Astrocyte of the cerebellum (primary cell): ENCODE results near the gene CYTH3.

ENCODE experiments used
- DNase-seq: peaks from one replicate; pipeline ENCODE4 v3.0.0-alpha.2; 2011; ENCODE audit warnings: low read depth
- H3K4me3 ChIP-seq: 2 replicates; pipeline ENCODE4 v1.5.1; 2011; ENCODE audit warnings: mild to moderate bottlenecking, low read depth, low read length, moderate library complexity
- in situ Hi-C: cut with HindIII; loops from 2 replicates; pipeline ENCODE4 v1.10.0; 2017; ENCODE audit warnings: low sequenced_read_pairs
- TF ChIP-seq, protein P1 (sequence below): IDR thresholded peaks from 2 replicates; pipeline ENCODE4 v1.5.1; 2012; ENCODE audit warnings: low read length, low read depth, moderate library complexity, mild to moderate bottlenecking; ENCODE audit errors: missing control alignments

CYTH3 gene

DNA sequence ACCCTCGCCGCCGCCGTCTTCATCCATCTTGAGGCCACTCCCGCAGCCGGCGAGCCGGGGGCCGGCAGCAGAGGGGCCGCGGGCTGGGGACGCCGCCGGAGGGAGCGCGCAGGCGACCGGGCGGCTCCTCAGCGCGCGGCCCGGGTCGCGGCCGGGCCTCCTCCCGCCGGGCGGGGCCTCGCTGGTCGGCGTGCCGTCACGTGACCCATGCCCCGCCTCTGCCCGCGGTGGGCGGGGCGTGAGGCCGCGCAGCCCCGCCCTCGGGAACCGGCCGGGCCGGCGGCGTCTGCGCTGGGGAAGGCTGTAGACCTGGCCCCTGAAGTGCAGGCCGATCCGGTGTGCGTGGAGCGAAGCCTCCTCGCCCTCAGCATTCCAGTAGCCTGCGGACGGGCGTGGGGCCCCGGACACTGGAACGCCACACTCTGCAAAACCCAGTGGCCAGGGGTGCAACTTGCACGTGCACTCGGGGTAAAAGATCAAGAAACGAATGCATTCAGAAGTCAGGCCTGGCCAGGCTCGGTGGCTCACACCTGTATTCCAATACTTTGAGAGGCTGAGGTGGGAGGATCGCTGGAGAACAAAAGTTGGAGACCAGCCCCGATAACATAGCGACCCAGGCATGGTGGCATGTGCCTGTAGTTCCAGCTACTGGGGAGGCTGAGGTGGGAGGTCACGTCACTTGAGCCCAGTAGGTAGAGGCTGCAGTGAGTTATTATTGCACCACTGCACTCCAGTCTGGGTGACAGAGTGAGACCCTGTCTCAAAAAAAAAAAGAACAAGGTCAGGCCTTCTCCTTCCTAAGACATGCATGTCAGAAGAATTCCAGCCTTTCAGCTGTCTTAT lies at the start of gene CYTH3:
Gene CYTH3 (minus strand): TSS at position 144 of the 843 bp plus-strand sequence. CDS start 117 bp downstream, at position 27.
- peak within 1 kb of the TSS; percentile 87 for H3K4me3 ChIP-seq
- TF ChIP-seq, protein P1, sequence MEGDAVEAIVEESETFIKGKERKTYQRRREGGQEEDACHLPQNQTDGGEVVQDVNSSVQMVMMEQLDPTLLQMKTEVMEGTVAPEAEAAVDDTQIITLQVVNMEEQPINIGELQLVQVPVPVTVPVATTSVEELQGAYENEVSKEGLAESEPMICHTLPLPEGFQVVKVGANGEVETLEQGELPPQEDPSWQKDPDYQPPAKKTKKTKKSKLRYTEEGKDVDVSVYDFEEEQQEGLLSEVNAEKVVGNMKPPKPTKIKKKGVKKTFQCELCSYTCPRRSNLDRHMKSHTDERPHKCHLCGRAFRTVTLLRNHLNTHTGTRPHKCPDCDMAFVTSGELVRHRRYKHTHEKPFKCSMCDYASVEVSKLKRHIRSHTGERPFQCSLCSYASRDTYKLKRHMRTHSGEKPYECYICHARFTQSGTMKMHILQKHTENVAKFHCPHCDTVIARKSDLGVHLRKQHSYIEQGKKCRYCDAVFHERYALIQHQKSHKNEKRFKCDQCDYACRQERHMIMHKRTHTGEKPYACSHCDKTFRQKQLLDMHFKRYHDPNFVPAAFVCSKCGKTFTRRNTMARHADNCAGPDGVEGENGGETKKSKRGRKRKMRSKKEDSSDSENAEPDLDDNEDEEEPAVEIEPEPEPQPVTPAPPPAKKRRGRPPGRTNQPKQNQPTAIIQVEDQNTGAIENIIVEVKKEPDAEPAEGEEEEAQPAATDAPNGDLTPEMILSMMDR = no peak
- in situ Hi-C loops = no loop called here

DNA sequence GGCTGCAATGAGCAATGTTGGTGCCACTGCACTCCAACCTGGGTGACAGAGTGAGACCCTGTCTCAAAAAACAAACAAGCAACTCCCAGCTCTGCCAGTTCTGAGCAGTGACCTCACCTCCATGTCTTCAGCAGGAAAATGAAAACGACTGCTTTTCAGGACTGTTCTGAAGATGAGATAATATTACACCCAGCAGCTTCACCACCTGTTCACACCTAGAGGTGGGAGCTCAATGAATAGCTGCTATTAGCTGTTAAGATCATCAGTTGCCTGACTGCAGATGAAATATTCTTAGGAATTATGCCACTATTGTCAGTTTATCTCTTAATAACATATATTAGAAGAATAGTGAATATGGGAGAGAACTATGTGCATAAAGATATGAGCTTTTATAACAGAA lies 48.4 kb upstream of the CYTH3 start:
- no peak for DNase-seq
- TF ChIP-seq, protein P1 = no peak
- no peak overlapping the region for H3K4me3 ChIP-seq
- in situ Hi-C loops = no loop called here

More for the DNA sequence above, at the start of gene CYTH3:
- no peak for DNase-seq

GRCh38 chr7:6317797-6318438 lies 45.5 kb upstream of the CYTH3 start:
- in situ Hi-C loops = loop anchor here (5.0 kb wide), 2 partner anchors 131 to 176 kb away; no protein-coding TSS in a partner anchor
- TF ChIP-seq, protein P1 = no peak
- no peak for DNase-seq
- H3K4me3 ChIP-seq = no peak overlapping the region

DNA sequence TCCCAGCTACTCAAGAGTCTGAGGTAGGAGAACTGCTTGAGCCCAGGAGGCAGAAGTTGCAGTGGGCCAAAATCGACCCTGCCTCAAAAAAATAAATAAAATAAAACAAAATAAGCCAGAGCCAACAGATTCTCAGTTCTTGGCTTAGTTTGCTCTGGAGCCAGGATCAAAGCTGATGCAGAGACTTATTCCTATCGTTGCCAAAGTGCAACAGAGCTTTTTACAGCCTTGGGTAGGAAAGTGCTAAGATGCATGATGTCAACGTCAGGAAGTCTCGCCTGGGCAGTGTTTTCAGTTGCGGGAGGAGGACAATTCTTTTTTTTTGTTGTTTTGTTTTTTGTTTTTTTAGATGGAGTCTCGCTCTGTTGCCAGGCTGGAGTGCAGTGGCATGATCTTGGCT lies 43.8 kb upstream of the CYTH3 start:
- no peak for DNase-seq
- TF ChIP-seq, protein P1 = no peak
- H3K4me3 ChIP-seq = no peak overlapping the region
- in situ Hi-C loops = loop anchor here (5.0 kb wide), 2 partner anchors 129 to 174 kb away; no protein-coding TSS in a partner anchor

GRCh38 chr7:6315746-6316145 lies 43.3 kb upstream of the CYTH3 start:
- no peak overlapping the region for H3K4me3 ChIP-seq
- TF ChIP-seq, protein P1 = no peak
- in situ Hi-C loops = loop anchor here (5.0 kb wide), 2 partner anchors 128 to 173 kb away; no protein-coding TSS in a partner anchor
- DNase-seq = no peak

- TF ChIP-seq, protein P1 = no peak
- in situ Hi-C loops = no loop called here
Observed at GRCh38 chr7:6310271-6310993, 38.0 kb upstream of the CYTH3 start.

More at GRCh38 chr7:6310271-6310993, 38.0 kb upstream of the CYTH3 start:
- DNase-seq = no peak
- no peak overlapping the region for H3K4me3 ChIP-seq
